Epidermal melanocyte (primary cell): ENCODE measurements around the gene ARHGAP15.

Source experiments
- DNase-seq: peaks from one replicate; pipeline ENCODE4 v3.0.0; 2011; ENCODE audit warnings: low spot score; ENCODE audit not compliant: insufficient read length

ARHGAP15 gene

GRCh38 chr2:143579456-143579855, 450.2 kb downstream of the ARHGAP15 start:
- DNase-seq: no peak

GRCh38 chr2:143581134-143581533, 451.9 kb downstream of the ARHGAP15 start:
- no peak for DNase-seq

GRCh38 chr2:143582046-143582747, 453.0 kb downstream of the ARHGAP15 start:
- no peak for DNase-seq

- no peak for DNase-seq
Measured at GRCh38 chr2:143584936-143585335, 455.7 kb downstream of the ARHGAP15 start.

GRCh38 chr2:143586119-143586518, 456.9 kb downstream of the ARHGAP15 start:
- DNase-seq: no peak

GRCh38 chr2:143588746-143589145, 459.5 kb downstream of the ARHGAP15 start:
- no peak for DNase-seq

GRCh38 chr2:143594161-143594560, 464.9 kb downstream of the ARHGAP15 start:
- DNase-seq: no peak

GRCh38 chr2:143594745-143595144, 465.5 kb downstream of the ARHGAP15 start:
- DNase-seq: no peak

- no peak for DNase-seq
Measured at GRCh38 chr2:143600116-143600515, 470.9 kb downstream of the ARHGAP15 start.

GRCh38 chr2:143601828-143602227, 472.6 kb downstream of the ARHGAP15 start:
- DNase-seq: no peak

- DNase-seq: no peak
Measured at GRCh38 chr2:143603035-143603655, 473.9 kb downstream of the ARHGAP15 start.

- DNase-seq: no peak
Measured at GRCh38 chr2:143603846-143604565, 474.8 kb downstream of the ARHGAP15 start.

- no peak for DNase-seq
Measured at GRCh38 chr2:143604566-143604959, 475.3 kb downstream of the ARHGAP15 start.

GRCh38 chr2:143607231-143608062, 478.2 kb downstream of the ARHGAP15 start:
- peak; percentile 72 for DNase-seq

GRCh38 chr2:143608063-143608423, 478.8 kb downstream of the ARHGAP15 start:
- DNase-seq: no peak

- no peak for DNase-seq
Measured at GRCh38 chr2:143608758-143609157, 479.5 kb downstream of the ARHGAP15 start.

GRCh38 chr2:143611336-143611735, 482.1 kb downstream of the ARHGAP15 start:
- DNase-seq: no peak

GRCh38 chr2:143615562-143615961, 486.3 kb downstream of the ARHGAP15 start:
- DNase-seq: peak; percentile 24

GRCh38 chr2:143616452-143616851, 487.2 kb downstream of the ARHGAP15 start:
- no peak for DNase-seq

- no peak for DNase-seq
Measured at GRCh38 chr2:143617803-143618415, 488.7 kb downstream of the ARHGAP15 start.

GRCh38 chr2:143622106-143622505, 492.9 kb downstream of the ARHGAP15 start:
- no peak for DNase-seq
